Glutamatergic neuron (in vitro differentiated cells): ENCODE data around the gene WFS1. TPM values are rescaled to one million over a fixed set of nuclear protein-coding genes. Genes with fewer than 3 reads are reported as not detected.

ENCODE experiments used
- DNase-seq: peaks from one replicate; pipeline ENCODE4 v3.0.0; 2022
- H3K27ac Mint-ChIP-seq: one replicate; pipeline ENCODE4 v1.8.0; 2020; ENCODE audit warnings: mild to moderate bottlenecking, mixed read lengths, inconsistent platforms; ENCODE audit not compliant: unreplicated experiment
- H3K27me3 Mint-ChIP-seq: one replicate; pipeline ENCODE4 v1.8.0; 2020; ENCODE audit warnings: mild to moderate bottlenecking, moderate library complexity, mixed read lengths, inconsistent platforms; ENCODE audit not compliant: unreplicated experiment
- H3K36me3 Mint-ChIP-seq: one replicate; pipeline ENCODE4 v1.8.0; 2020; ENCODE audit warnings: mild to moderate bottlenecking, mixed read lengths, inconsistent platforms; ENCODE audit not compliant: unreplicated experiment
- H3K4me1 Mint-ChIP-seq: one replicate; pipeline ENCODE4 v1.8.0; 2020; ENCODE audit warnings: mild to moderate bottlenecking, low read depth, mixed read lengths, inconsistent platforms; ENCODE audit not compliant: unreplicated experiment
- H3K4me3 Mint-ChIP-seq: one replicate; pipeline ENCODE4 v1.8.0; 2020; ENCODE audit warnings: mild to moderate bottlenecking, mixed read lengths, inconsistent platforms; ENCODE audit not compliant: unreplicated experiment
- H3K9me3 Mint-ChIP-seq: one replicate; pipeline ENCODE4 v1.8.0; 2020; ENCODE audit warnings: mild to moderate bottlenecking, moderate library complexity, mixed read lengths, inconsistent platforms; ENCODE audit not compliant: unreplicated experiment
- total RNA-seq: library from RNA; stranded (reverse); fragmentation: NEBNext Ultra II Directional; extraction: Animal tissue kit (Norgen Biotek cat#: 25700); gene quantifications from one replicate; pipeline ENCODE4 v1.2.1, GENCODE V29; 2021; ENCODE audit not compliant: unreplicated experiment
- TF ChIP-seq, protein P1 (sequence below): fragments of 200-600 bp; sonication (generic); IDR thresholded peaks from one replicate; pipeline ENCODE4 v1.5.0; 2021; ENCODE audit not compliant: partially characterized antibody, unreplicated experiment

WFS1 gene
- total RNA-seq, 1 donor from 2014 or later = 30.4 TPM

DNA sequence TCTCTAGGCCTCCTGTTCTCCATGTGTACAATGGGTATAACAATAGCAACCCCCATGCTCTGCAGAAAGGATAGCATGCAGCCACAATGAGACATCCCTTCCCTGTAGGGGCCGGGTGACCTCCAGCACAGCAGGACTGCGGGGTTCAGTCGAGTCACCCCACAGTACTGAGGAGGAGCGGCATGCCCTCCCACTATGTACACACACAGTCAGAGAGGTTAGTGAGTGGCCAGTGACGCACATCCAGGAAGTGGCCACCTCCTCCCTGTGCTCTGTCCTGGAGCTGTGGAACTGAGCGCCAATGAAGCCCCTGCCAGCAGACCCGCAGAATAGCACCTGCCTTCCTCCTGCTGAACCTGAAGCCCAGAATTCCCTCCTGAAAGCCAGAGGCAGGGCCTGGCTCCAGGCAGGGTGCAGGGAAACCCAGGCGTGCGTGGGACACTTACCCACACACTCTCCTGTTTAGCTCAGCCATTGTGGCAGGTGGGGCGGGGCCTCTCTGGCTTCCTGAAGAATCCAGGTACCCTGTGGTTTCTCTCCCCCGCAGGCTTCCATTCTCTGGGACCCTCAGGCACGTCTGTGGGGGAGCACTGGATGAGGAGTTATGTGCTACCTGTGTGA lies 50.0 kb downstream of the WFS1 start:
- Mint-ChIP-seq H3K4me3 (no peak overlapping the region), H3K27ac (no peak overlapping the region), H3K27me3 (peaks cover 3% of the 10 kb centered on the region), H3K36me3 (peaks cover 13% of the 10 kb centered on the region), H3K9me3 (peaks cover 2% of the 10 kb centered on the region), H3K4me1 (peaks cover under 1% of the 10 kb centered on the region)
- TF ChIP-seq, protein P1, sequence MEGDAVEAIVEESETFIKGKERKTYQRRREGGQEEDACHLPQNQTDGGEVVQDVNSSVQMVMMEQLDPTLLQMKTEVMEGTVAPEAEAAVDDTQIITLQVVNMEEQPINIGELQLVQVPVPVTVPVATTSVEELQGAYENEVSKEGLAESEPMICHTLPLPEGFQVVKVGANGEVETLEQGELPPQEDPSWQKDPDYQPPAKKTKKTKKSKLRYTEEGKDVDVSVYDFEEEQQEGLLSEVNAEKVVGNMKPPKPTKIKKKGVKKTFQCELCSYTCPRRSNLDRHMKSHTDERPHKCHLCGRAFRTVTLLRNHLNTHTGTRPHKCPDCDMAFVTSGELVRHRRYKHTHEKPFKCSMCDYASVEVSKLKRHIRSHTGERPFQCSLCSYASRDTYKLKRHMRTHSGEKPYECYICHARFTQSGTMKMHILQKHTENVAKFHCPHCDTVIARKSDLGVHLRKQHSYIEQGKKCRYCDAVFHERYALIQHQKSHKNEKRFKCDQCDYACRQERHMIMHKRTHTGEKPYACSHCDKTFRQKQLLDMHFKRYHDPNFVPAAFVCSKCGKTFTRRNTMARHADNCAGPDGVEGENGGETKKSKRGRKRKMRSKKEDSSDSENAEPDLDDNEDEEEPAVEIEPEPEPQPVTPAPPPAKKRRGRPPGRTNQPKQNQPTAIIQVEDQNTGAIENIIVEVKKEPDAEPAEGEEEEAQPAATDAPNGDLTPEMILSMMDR = no peak
- DNase-seq = no peak

DNA sequence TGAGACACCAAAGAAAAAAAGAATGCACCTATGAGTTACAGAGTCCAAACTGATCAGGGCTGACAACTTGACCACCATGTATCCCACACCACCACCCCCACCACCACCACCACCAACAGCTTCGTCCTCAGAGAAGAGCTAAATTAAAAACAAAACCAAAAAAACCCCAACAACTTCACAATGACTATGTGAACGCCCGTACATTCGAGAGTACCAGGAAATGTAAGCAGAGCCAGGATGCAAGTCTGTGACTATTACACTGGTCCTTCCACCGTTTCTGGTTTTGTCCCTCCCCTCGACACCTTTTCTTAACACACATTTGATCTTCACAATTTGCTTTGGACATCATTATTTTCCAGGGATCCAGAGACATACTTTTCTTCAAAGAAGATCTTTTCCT lies 51.0 kb downstream of the WFS1 start:
- Mint-ChIP-seq H3K4me3 (no peak overlapping the region), H3K36me3 (peaks cover 13% of the 10 kb centered on the region), H3K9me3 (peaks cover 2% of the 10 kb centered on the region), H3K4me1 (peaks cover 4% of the 10 kb centered on the region), H3K27ac (no peak overlapping the region), H3K27me3 (peaks cover 3% of the 10 kb centered on the region)
- DNase-seq = no peak
- TF ChIP-seq, protein P1 = no peak

DNA sequence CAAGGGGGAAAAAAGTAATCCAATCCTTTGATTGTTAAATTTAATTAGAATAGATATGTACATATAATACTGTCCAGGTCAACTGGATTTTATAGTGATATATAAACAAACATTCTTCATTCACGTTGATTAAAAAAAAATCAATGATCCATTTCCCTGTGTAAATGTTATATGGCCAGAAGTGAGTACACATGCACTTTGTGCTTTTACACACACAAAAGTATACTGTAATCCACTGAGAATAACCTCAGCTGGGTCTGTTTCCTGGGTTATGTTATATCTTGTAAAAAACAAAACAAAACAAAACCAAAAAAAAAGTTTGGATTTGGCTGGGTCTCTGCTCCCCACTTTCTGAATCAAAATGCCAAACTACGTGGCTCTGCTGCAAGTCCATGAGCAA lies 51.7 kb downstream of the WFS1 start:
- DNase-seq = no peak
- TF ChIP-seq, protein P1 = no peak
- Mint-ChIP-seq H3K4me1 (peaks cover 4% of the 10 kb centered on the region), H3K9me3 (peaks cover 4% of the 10 kb centered on the region), H3K4me3 (no peak overlapping the region), H3K36me3 (peaks cover 13% of the 10 kb centered on the region), H3K27me3 (peaks cover 7% of the 10 kb centered on the region), H3K27ac (no peak overlapping the region)

DNA sequence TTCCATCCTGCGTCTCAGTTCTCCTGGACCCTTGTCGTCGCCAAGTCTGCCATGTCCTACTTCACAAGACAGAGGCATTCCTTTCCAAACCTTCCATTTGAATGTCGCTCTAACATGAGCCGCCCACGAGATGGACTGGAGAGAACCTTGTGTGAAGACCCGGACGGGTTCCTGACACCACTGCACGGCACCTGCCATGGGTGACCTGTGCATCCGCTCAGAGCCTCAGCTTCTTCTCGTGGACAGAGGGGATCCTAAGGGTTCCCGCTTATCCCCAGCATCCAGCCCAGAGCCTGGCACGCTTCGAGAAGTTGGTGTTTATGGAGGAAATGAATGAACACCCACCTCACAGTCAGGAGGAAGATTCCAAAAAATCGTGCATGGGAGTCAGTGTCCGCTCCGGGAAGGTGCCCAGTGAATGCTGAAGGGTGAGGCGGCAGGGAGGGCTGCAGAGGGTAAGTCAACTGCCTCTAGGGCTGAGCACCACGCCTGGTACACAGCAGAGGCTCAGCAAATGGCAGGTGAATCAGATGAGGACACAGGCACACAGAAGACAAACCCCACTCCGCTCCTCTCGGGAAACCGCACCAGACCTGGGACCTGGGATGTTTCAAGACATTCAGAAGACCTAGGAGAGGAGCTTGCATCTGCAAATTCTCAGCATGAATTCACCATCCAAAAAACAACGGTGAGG lies 52.6 kb downstream of the WFS1 start:
- TF ChIP-seq, protein P1 = no peak
- Mint-ChIP-seq H3K27me3 (peaks cover 7% of the 10 kb centered on the region), H3K9me3 (peaks cover 5% of the 10 kb centered on the region), H3K4me3 (no peak overlapping the region), H3K27ac (no peak overlapping the region), H3K4me1 (peaks cover 4% of the 10 kb centered on the region), H3K36me3 (peaks cover 13% of the 10 kb centered on the region)
- no peak for DNase-seq

DNA sequence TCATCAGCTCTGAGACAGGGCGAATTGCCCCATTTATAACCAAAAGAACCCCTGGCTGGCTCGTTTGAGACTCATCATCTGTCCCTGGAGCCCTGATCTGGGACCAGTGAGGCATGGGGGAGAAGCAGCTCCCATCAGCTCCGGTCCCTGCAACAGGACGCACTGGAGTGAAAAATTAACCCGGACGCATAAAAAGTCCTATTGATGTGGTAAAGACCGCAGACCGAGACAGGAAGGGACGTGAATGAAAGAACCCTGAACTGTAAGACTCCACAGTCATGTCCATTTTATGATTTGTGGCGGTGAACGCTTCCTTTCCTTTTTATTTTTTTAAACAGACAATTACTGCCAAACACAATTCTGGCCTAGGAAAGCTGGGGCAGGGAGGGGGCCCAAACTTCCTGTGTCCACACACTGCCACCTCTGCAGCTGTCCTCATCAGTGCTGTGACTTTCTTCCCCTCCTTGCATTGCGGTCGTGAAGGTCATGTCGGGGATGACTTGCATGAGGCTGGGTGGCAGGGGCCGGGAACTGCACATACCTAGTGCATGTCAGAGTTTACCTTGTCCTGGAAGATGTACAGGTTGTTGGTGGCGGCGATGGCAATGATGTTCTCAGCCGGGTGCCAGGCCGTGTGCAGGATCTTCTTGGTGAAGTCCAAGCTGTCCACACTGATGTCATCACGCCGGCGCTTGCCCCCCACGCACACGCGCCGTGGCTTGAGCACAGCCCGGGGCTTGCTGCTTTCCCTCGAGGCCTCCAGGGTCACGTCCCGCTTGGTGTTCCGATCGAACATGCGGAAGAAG lies 53.3 kb downstream of the WFS1 start:
- no peak for DNase-seq
- no peak overlapping the region for H3K27ac Mint-ChIP-seq
- TF ChIP-seq, protein P1 = no peak
- H3K4me3 Mint-ChIP-seq = no peak overlapping the region
- H3K4me1 Mint-ChIP-seq = peaks cover 4% of the 10 kb centered on the region
- H3K27me3 Mint-ChIP-seq = peaks cover 7% of the 10 kb centered on the region
- peaks cover 5% of the 10 kb centered on the region for H3K9me3 Mint-ChIP-seq
- H3K36me3 Mint-ChIP-seq = peaks cover 13% of the 10 kb centered on the region
